ENCODE data around the gene TIAM2.

Gene TIAM2

GRCh38 chr6:155024391-155025027 lies 29.4 kb downstream of the TIAM2 start:
- no peak for TF ChIP-seq POLR2A (IDR thresholded peaks at IDR 0.05; ENCODE audit: low read depth, low read length)
- no peak for FAIRE-seq
- no peak for DNase-seq (ENCODE audit: insufficient read length, low spot score)

- FAIRE-seq (peak; percentile 97), DNase-seq (ENCODE audit: insufficient read length, low spot score) (peak; percentile 63)
- TF ChIP-seq POLR2A (IDR thresholded peaks at IDR 0.05; ENCODE audit: low read depth, low read length): no peak
These were observed 31.0 kb downstream of the TIAM2 start for GRCh38 chr6:155026022-155026705.

GRCh38 chr6:155026706-155027045 lies 31.6 kb downstream of the TIAM2 start:
- DNase-seq (ENCODE audit: insufficient read length, low spot score) (no peak), FAIRE-seq (no peak)
- no peak for TF ChIP-seq POLR2A (IDR thresholded peaks at IDR 0.05; ENCODE audit: low read depth, low read length)

- TF ChIP-seq POLR2A (IDR thresholded peaks at IDR 0.05; ENCODE audit: low read depth, low read length): no peak
- no peak for FAIRE-seq
- DNase-seq (ENCODE audit: insufficient read length, low spot score): no peak
These were observed 35.1 kb downstream of the TIAM2 start for GRCh38 chr6:155030148-155030720.

- no peak for TF ChIP-seq POLR2A (IDR thresholded peaks at IDR 0.05; ENCODE audit: low read depth, low read length)
- DNase-seq (ENCODE audit: insufficient read length, low spot score): no peak
- no peak for FAIRE-seq
These were observed 36.0 kb downstream of the TIAM2 start for GRCh38 chr6:155031091-155031490.

DNA sequence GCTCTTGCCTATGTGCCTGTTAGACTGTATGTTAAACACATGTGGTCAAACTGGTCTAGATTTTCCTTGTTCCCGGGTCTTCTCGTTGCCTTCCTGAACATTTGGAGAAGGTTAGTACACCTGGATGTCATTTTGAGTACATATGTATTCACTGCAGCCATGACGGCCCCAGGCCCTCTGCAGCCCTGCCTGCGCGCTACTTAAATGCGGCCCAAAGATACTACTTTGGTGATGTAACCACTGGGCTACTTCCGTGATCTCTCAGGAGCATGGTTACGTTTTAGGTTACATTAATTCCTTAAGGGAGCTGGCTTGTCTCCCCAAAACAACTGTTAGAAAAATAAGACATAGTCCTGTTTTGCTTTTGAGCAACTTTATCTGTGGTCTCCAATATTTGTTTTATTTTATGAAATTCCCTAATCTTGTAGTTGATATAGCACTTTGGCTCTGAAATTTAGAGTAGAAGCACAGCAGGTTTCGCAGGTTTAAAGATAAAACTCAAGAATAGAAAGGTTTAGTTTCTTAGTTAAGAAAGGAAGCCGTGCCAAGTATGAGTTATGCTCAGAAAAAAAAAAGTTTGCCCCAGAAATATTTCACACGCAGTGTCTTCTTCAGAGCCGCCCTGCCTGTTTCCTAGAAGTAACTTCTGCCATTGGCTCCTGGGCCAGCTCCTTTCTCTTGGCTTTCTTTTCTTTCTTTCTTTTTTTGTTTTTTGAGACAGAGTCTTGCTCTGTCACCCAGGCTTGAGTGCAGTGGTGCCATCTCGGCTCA lies 38.1 kb downstream of the TIAM2 start:
- FAIRE-seq: no peak
- DNase-seq (ENCODE audit: insufficient read length, low spot score): no peak
- TF ChIP-seq POLR2A (IDR thresholded peaks at IDR 0.05; ENCODE audit: low read depth, low read length): no peak

- DNase-seq (ENCODE audit: insufficient read length, low spot score) (no peak), FAIRE-seq (no peak)
- TF ChIP-seq POLR2A (IDR thresholded peaks at IDR 0.05; ENCODE audit: low read depth, low read length): no peak
These were observed 41.8 kb downstream of the TIAM2 start for GRCh38 chr6:155036907-155037306.

GRCh38 chr6:155038104-155038503 lies 43.0 kb downstream of the TIAM2 start:
- DNase-seq (ENCODE audit: insufficient read length, low spot score): no peak
- no peak for FAIRE-seq
- TF ChIP-seq POLR2A (IDR thresholded peaks at IDR 0.05; ENCODE audit: low read depth, low read length): no peak

DNA sequence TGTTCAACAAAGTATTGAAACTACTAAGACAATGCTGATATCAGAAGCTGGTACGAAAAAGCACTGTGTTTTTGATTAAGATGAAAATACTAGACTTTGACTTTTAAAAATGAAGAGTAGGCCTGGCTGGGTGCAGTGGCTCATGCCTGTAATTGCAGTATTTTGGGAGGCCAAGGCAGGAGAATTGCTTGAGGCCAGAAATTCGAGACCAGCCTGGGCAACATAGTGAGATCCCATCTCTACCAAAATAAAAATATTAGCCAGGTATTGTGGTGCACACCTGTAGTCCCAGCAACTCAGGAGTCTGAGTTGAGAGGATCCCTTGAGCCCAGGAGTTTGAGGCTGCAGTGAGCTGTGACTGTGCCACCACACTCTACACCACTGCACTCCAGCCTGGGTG lies 43.4 kb downstream of the TIAM2 start:
- no peak for FAIRE-seq
- TF ChIP-seq POLR2A (IDR thresholded peaks at IDR 0.05; ENCODE audit: low read depth, low read length): no peak

GRCh38 chr6:155039618-155040017 lies 44.5 kb downstream of the TIAM2 start:
- DNase-seq (ENCODE audit: insufficient read length, low spot score) (no peak), FAIRE-seq (no peak)
- no peak for TF ChIP-seq POLR2A (IDR thresholded peaks at IDR 0.05; ENCODE audit: low read depth, low read length)

More for the DNA sequence above, 43.4 kb downstream of the TIAM2 start:
- no peak for DNase-seq (ENCODE audit: insufficient read length, low spot score)

DNA sequence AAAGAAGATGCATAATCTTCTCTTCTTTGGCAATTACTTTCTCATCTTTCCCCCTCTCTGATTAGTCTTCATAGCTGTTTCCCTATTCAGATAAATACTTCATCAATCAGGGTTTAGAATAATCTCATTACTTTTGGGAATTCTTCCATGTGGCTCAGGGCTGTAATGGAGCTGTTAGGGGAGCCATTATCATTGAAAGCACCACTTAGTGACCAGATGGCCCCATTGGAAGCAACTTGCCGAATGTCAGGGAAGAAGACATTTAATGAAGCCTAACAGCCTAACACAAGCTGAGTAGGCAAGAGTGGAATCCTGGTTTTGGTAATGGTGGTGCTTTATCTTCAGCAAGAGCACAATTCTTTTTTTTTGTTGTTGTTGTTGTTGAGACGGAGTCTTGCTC lies 45.0 kb downstream of the TIAM2 start:
- FAIRE-seq: no peak
- no peak for DNase-seq (ENCODE audit: insufficient read length, low spot score)
- TF ChIP-seq POLR2A (IDR thresholded peaks at IDR 0.05; ENCODE audit: low read depth, low read length): no peak

- DNase-seq (ENCODE audit: insufficient read length, low spot score): no peak
- FAIRE-seq: no peak
- TF ChIP-seq POLR2A (IDR thresholded peaks at IDR 0.05; ENCODE audit: low read depth, low read length): no peak
These were observed 46.0 kb downstream of the TIAM2 start for GRCh38 chr6:155040901-155041650.

GRCh38 chr6:155041741-155042279 lies 46.7 kb downstream of the TIAM2 start:
- FAIRE-seq (no peak), DNase-seq (ENCODE audit: insufficient read length, low spot score) (no peak)
- no peak for TF ChIP-seq POLR2A (IDR thresholded peaks at IDR 0.05; ENCODE audit: low read depth, low read length)

Data from H54 (cell line).